Activated gamma-delta T cell (primary cell): ENCODE data around the gene TRIM10.
"Not testable (repeated sequence)": the region's sequence is repeated elsewhere in the genome, so short reads cannot be mapped to it uniquely, and the experiment has no call there.

ENCODE experiments used
- DNase-seq: peaks from one replicate; lab custom pipeline; 2025; lab: John Stamatoyannopoulos, UW

The TRIM10 gene

DNA sequence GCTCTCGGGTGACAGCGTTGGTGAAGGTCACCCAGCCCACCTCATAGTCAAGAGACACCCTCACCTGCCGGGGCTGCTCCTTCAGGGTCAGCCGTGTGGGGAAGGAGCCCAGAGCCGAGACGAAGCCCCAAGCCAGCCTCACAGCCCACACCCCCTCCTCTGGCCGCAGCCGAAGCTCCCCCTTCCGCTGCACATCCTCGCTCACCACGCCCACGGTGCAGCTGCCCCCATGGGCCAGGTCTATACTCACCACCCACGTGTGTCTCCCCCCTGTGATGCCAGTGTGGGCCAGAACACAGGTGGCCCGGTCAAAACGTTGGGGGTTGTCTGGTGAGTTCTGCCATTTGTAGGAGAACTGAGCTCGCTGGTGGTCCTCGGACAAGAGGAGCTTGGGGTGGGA, 7.0 kb downstream of the TRIM10 start:
- no peak for DNase-seq

DNA sequence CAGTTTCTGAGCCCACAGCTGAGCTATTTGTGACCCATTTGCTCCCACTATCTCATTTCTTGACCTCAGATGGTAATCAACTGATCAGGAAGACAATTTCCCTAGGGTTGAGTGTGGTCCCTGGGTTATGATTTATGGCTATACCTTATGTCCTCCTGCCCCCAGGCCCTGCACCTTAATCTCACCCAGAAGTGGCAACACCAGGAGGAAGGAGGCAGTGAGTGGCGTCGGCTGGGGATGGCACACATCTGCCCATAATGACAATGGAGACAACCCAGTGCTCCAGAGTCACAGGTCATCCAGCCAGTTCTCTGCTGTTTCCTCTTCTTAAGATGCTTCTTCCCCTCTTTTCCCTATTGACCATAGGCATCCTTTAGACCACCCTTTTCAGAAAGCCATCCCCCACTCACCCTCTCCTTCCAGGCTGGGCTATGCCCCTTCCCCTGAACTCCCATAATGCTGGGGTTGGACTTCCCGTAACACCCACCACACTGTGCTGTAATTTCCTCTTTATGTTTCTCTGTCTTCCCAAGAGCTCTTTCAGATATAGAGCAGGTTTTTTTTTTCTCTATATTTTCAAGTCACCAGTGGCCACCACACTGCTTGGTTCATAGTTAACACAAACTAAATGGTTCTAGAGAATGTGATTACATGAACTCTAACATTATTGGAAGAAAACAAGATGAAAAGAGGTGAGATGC, 8.0 kb downstream of the TRIM10 start:
- DNase-seq = no peak

DNA sequence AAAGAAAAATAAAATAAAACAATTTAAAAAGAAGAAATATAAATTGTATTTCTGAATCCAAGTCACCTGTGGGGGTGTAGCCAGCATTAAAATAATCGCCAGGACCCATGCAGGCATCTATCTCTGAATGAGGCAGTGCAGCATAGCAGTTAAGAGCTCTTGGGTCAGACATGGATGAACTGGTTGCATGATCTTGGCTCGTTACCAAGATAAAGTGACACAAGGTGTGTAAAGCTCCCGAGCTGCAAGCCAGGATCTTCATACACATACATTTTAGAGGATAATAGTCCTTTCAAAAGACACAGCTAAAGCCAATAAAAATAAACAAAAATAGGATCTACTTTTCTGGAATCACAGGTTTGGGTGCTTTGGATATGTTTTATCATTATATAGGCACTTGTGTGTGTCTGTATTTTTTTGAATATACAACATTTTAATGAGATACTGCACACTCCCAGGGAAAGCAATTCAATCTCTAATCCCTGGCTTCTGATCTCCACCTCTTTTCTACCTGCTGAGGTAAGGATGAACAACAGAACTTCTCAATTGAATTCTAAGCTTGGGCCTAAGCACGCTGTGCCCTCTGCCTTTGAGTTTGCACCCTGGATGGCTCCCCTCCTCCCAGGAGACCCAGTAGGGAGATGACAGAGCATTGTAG, 8.9 kb downstream of the TRIM10 start:
- DNase-seq = no peak

DNA sequence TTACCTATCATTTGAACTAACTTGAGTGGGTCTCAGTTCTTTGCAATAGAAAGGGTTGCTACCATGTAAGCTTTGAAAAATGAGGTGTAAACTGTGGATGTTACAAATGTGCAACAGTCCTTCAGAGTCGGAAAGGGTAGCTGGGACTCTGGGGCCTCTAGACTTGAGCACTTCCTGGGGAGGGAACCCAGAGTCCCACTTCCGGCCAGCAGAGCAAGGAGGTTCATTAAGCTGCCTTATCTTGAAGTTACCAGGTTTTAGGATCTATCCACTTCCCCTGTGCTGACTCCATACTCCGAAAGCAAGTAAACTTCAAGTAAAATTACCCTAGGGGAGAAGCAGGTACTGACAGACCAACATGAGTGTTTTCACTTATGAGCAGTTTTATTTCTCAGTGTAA, 9.4 kb downstream of the TRIM10 start:
- no peak for DNase-seq

DNA sequence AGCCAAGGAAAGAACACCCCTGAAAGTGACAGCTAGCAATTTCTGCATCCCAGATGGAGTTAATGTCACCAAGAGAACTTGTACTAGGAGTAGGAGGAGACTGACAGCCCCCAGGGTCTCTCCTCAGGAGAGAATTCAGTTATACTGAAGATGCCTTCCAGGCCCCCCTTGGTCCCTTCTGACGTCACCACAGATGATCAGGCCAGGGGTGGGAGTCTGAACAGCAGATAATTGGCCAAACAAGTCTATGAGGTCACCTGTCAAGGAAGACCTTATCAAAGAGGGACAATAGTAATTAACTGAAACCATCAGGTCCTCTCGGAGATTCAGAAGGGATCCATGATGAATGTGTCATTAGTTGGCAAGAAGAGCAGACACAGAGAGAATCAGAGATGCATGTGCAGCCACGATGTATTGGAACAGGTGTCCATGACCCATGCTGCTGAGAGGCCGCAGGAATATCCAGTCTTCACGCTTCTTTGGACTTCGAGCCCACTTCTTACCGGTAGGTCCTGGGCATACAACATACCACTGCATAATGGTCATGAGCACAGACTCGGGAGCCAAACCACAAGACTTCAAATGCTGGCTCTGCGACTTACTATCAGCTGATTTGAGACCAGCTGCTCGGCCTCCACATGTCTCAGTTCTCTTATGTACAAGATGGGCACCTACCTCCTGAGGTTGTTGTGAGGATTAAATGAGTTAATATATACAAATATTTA, 10.2 kb downstream of the TRIM10 start:
- no peak for DNase-seq

DNA sequence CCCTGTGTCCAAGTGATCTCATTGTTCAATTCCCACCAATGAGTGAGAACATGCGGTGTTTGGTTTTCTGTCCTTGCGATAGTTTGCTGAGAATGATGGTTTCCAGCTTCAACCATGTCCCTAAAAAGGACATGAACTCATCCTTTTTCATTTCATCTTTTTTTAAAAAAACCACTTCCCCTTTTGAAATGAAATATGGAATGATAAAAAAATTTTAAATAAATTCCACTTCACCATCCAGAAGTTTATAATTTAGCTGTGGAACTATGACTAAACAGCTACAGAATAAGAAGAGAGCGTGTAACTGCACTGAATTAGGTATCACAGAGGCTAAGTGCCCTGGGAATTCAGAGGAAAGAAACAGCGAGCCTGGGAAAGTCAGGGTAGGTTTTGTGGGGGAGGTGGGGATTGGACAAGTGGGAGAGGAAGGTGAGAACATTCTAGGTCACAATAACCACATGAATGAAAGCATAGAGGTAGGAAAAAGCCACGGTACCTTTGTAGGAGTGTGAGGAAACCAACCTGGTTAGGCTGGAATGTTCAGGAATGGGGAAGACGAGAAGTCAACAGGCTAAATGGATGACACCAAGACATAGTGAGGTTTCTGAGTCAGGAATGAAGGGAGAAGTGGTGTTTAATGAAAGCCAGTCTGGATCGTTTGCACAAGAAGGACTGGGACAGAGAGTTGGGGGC, 11.0 kb downstream of the TRIM10 start:
- no peak for DNase-seq

DNA sequence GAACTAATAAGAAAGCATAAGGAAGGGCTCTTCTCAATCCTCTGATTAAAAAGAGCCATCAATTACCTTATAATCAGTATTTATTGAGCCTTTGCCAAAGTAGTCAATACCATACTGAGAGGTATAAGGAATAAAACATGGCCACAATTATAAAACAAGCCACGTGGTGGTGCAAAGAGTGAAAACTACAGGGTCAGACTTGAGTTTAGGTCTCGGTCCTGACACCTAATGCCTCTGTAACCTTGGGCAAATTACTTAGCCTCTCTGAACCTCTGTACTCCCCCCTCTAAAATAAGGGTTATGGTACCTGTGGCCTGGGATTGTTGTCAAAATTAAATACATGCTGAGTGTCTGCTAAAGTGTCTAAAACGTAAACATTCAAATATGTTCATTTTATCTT, 11.8 kb downstream of the TRIM10 start:
- DNase-seq = no peak

DNA sequence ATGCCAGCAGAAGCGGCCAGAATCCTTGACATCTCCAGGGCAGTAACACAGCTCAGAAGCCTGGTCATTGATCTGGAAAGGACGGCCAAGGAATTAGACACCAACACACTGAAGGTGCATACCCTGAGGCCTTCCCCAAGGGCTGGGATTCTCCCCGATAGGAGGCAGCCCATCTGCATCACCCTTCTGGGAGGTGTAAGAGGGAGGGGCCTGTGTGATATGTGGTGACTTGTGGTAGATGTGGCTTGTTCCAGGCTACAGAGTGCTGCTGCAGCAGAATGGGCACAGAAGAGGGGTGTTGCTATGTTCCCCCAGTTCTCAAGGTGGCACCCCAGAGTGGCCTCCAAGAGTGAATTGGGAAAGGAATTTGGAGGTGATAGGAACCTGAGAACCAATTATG, 13.9 kb downstream of the TRIM10 start:
- no peak for DNase-seq

DNA sequence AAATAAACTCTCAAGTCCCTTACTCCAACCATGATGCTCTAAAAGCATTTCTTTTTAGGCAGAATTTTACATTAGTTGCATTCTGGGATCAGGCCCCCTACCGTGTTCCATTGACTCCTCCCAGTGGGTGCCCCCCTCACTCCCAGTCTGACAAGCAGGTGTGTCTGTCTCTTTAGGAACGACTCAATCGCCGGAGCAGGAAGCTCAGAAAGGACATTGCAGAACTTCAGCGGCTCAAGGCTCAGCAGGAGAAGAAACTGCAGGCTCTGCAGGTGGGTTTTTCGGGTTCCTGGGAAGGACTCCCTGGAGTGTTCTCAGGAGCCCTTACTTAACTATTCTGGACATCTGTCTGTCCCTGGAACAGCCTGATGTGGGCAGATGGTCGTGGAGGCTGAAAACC, 15.2 kb downstream of the TRIM10 start:
- no peak for DNase-seq

DNA sequence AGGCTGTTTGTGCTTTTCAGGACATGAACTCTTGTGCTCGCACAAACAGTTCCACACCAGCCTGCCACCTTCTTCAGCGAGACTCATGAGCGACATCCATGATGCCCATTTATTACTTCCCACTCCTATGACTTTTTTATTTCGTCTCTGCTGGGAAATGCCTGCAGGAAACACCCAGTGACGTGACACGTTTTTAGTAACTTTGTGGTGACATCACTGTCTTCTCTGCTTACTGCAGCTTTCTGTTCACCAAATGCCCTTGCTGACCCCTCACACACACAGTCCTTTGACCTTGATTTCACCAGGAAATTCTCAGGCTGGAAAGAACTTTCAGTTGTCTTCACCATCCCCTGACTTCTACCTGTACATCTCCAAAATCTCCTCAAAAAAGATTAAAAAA, 16.2 kb downstream of the TRIM10 start:
- DNase-seq = no peak

DNA sequence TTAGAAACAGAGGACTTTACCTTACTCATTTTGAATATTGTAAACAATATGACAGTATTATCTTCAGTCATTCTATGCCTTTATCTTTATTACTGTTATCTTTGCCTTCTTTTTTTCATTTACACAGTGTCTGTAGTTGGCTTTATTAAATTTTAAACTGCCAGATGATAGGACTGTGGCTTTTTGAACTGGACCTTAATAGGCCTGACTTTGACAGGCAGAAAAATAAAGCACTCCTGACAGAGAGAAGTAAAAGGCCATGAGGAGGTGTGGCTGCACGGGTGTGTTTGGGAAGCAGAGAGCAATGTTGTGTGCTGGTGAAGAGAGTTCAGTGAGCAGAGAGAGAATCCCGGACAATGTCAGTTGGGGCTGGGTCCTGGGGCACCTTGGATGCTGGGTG, 17.2 kb downstream of the TRIM10 start:
- DNase-seq = no peak

DNA sequence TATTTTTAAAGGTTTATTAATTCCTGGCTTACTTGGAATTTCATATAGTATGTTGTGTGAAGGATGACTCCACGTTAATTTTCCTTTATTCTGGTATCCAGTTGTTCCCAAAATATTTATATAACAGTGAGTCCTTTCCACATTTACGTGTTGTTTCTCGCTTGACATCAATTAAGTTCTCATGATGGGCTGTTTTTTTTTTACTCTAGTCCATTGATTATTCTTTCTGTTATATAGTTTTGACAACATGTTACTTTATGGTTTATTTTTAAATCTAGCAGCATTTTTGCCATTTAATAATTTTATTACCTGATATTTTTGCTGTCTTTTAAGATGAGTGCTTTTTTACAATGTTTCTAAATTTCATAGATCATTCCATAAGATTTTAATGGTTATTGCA, 18.3 kb downstream of the TRIM10 start:
- DNase-seq = no peak

DNA sequence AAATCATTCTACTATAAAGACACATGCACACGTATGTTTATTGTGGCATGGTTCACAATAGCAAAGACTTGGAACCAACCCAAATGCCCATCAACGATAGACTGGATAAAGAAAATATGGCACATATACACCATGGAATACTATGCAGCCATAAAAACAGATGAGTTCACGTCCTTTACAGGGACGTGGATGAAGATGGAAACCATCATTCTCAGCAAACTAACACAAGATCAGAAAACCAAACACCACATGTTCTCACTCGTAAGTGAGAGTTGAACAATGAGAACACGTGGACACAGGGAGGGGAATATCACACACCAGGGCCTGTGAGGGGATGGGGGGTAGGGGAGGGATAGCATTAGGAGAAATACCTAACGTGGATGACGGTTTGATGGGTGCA, 20.8 kb downstream of the TRIM10 start:
- DNase-seq = not testable (repeated sequence)

DNA sequence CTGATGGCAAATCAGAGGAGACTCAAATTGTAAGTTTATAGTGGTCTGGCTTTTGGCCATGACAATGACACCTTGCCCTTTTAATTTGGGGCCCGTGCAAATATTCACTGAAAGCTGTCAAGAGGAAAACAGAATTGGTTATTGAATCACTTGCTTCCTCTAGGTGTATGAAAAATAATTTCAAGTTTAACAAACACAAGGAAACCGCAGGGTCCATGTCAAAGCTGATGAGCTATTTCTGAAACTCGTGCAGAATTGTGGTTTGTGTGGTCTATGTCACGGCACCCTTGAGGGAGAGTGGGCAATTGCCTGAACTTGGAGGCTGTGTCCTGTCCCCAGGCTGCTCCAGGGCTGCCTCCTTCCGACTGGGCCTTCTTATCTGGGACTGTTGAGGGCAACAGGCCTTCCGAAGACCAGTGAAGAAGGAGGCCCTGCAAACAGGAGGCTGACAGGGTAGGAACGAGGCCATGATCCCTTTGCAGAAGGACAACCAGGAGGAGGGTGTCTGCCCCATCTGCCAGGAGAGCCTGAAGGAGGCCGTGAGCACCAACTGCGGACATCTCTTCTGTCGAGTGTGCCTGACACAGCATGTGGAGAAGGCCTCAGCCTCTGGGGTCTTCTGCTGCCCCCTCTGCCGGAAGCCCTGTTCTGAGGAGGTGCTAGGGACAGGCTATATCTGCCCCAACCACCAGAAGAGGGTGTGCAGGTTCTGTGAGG, 24.3 kb downstream of the TRIM10 start:
- no peak for DNase-seq

DNA sequence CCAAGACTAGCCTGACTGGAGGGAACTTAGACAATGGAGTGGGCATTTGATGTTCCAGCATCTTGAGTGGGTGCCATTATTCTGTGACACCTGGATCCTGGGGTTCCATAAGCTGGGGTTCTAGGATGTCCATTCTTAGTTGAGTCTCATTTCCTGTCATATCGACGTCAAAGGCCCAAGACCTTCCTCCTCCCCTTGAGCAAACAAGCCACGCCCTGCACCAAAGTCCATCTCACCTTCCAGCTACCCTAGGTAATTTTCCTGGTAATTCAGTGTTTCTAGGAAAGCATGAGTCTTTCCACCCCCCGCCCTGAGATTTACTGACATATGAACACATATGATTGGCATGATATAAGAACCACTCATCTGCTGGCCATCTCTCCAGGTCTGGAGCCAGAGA, 25.3 kb downstream of the TRIM10 start, which contains the start of gene TRIM40:
Gene TRIM40 (plus strand): TSS at position 384 of the 400 bp plus-strand sequence. CDS start 897 bp downstream, outside the sequence.
- no peak for DNase-seq

DNA sequence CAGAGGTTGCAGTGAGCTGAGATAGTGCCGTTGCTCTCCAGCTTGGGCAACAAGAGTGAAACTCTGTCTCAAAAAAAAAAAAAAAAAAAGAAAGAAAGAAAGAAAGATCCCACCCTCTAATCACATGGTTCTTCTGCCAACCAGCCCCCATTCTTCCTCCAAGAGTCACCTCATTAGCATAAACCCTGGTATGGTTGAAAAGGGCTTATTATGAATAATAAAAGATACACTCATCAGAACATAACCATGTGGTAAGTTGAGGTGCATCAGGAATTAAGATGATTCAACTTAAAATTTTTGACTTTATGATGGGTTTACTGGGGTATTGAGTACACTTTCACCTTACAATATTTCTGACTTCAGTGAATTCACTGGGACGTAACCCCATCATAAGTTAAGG, 25.9 kb downstream of the TRIM10 start:
- no peak for DNase-seq

DNA sequence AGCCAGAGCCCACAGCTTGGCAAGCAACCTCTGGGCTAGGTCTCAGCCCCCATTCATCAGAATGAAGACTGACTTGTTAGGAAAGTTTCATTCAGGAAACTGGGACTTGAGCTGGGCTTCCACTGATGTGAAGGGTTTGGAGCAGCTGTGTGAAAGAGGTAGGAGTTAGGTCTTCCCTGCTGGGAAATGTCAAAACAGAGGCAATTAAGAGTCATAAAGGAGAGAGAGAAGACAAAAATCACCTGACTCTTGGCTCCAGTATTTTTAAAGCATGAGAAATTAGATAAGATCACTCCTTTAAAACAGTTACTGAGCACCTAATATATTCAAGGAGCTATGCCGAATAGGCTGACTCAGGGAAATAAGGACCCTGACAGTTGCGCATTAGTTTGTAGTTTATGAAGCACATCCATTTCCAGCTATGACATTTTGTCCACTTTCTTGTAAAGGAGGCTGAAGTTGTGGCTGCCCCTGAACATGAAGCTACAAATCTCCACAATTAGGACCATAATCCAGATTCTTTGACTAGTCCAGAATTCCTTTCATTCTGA, 29.0 kb downstream of the TRIM10 start:
- no peak for DNase-seq

DNA sequence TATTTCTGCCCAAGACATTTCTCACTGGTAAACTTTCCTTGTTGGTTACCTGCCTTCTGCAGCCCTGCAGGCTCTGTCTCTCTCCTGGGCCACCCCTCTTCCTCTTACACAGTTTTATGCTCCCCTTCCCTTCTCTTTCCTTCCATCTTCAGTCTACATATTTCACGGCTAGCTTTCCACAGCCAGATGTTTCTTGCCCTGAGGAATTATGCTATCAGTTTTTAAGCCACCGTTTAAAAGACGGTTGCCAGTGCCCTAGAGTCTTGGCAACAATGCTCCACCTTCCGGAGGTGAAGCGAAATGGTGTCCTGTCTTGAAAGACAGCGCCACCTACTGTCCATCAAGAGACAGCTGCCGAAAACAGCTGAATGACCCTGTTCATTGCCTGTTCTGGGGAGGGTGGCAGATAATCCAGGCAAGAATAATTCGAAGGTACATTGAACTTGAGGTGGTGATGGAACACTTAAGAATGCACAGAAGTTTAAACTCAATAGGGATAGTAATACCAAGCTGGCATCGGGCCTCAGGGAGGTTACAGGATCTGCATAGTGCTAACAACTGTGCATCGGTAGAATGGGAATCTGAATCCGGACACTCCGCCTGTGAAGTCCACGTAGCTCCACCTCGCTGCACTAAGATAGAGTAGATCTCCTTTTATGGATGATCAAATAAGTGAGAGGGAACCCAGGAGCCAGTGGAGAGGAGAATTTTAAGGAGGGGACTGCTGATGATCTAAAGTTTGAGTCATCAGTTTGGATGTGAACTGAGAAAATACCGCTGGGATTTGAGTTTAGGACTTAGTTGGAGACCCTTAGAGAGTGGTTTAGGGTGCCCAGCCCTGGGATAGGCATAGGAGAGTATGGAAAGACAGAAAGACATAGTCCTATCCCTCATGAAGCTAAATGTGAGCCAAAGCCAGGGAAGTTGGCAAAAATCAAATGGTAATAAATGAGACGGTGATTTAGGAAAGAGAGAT, 29.8 kb downstream of the TRIM10 start:
- DNase-seq = no peak

DNA sequence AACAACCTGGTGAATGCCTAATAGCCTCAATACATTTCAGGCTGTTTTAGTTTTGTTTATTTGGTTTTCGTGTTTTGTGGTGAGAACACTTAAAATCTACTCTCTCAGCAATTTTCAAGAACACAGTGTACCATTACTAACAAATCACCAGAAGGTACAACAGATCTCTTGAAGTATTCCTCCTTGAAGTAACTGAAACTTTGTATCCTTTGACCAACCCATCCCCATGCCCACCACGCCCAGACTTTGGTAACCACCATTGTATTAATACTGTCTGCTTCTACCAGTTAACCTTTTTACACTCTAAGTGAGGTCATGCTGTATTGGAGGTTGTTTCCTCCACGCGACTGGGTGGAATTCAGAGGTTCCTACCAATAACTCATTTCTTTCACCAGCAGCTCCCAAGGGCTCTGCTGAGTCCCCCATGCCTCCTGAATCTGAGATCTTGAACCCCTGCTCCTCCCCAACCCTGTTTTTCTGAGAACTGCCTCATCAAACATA, 30.8 kb downstream of the TRIM10 start:
- DNase-seq = no peak
